Activated CD8-positive, alpha-beta memory T cell treated with anti-CD3 and anti-CD28 coated beads for 1 hour (primary cell): ENCODE results near the gene TMEM140.
"Not testable (repeated sequence)": the region's sequence is repeated elsewhere in the genome, so short reads cannot be mapped to it uniquely, and the experiment has no call there.

Source experiments
- DNase-seq, 2 donors: peaks; one replicate each; pipeline ENCODE4 v3.0.0-alpha.2; 2020; ENCODE audit warnings: low read depth in 1 of 2; ENCODE audit errors: extremely low read depth in 1 of 2

The TMEM140 gene

DNA sequence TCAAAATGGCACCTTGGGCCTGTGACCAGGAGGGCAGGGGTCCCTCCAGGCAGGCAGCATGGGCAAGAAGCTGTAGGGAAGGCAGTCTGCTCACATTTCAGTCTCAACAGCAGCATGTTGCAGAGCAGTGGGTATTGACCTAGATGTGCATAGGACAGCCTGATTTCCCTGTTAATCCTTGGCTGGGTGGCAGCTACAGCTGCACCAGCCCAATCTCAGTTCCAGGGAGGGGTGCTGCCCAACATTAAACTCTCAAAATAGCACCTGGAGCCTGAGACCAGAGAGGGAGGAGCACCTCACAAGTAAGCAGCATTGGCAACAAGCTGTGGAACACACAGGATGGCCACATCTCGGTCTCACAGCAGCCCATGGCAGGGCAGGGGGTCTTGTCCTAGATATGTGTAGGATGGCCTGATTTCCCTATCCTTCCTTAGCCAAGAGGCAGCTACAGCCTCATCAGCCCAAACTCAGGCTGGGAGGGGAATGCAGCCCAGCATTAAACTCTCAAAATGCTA, 10.3 kb downstream of the TMEM140 start:
- no peak for DNase-seq

DNA sequence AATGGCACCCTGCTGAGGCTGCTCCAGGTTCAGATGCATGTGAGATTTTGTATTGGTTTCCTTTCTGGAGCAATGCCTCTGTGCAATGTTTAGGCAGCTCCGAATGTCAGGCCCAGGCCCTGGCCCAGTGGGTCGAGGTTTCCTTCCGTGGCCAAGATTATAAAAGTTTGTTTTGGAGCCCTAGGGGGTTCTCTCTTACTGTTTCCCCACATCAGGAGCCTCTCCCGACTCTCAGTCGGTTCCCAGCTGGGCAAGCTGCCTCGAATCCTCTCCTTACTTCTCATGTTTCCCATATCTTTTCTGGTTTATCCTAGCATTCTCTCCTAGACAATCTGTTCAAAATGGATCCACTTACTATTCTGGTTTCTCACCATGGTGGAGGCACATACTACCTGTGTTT, 11.0 kb downstream of the TMEM140 start:
- DNase-seq = no peak

DNA sequence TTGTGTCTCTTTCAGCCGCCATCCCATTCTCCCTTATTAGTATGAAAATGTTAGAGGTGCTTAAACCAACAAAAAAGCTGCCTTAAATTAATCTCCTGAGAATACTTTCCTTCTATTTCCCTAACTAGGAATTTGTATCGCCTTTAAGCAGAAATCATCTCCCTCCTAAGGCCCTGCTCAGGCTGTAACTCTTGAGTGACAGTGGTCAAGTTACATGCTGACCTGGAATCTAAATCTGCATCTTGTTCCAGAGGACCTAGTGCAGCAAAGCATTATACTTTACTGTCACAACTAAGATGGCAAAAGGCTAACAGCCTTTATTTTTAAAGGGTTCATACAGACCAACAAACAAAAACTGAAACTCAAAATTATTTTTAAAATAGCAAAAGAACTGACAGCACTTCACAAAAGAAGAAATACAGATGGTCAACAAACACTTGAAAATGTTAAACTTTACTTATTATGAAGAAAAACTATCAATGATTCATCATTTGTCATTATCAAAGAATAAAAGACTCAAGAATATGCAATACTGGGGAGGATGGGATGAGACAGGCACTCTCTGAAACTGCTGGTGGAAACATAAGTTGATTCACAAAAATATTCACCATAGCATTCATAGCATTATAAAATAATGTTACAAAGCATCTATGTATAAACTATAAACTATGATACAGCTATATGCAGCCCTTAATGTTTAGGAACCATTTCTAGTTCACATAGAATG, 11.7 kb downstream of the TMEM140 start:
- no peak for DNase-seq

DNA sequence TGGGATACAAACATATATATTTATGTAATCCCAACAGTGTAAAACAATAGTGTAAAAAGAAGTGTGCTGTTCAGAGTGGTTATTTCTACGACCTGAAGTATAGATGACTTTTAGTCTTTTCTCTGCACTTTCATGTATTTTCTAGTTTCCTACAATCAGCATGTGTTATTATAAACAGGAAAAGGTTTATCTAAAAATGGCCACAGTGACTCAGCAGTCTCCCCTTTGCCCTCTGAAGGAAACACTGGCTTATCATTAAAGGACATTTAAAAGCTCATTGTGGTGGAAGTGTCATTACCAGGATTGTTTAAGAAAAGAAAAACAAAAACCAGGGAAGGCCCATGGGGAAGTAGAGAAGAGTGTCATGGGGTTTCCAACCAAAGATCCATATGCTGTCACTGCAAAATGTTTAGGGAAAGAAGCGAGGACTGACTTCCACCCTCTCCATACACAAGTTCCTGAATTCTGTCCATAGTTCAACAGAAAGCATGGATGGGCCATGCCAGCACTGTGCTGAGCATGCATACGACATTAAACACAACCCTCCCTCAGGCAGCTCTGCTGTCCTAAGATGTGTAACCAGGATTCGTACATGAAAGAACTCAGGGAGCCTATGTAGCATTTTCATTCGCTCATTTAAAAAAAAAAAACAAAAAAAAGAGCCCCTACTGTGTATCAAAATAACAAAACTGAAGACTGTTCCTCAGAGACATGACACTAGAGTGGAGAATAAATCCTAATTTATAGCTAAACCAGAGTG, 12.4 kb downstream of the TMEM140 start:
- no peak for DNase-seq

DNA sequence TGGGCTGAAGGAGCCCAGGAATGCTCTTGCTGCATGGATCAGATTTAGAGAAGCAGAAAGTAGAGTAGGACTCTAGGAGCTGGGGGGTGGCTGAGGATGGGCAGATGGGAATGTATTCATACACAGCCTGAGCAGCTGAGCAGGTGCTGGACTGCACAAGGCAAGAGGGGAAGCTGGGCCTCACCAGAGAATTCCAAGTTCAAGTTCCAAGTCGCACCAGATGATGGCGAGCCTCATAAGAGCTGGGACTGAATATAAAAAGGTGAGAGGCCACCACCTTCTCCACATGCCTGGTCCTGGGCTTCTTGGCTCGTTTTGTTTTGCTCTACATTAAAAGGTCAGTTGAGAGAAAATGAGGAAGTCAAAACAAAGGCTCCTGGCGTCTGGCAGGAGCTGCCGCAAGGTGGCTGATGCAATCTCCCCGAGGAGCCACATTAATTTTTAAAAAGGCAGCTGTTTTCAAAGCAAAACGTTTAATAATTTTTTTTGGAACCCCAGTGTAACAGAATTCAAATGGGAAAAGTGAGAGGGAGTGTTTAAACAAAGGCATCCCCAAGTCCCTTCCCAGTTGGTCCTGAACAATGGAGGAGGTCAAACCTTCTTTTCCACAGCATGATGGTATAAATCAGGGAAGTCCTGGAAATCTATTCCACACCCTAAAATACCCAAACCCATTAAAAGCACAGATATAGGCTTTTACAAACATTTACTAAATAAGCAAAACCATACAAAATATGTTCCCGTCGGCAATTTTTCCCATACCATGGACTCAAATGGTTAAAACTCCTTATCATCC, 13.2 kb downstream of the TMEM140 start:
- no peak for DNase-seq

DNA sequence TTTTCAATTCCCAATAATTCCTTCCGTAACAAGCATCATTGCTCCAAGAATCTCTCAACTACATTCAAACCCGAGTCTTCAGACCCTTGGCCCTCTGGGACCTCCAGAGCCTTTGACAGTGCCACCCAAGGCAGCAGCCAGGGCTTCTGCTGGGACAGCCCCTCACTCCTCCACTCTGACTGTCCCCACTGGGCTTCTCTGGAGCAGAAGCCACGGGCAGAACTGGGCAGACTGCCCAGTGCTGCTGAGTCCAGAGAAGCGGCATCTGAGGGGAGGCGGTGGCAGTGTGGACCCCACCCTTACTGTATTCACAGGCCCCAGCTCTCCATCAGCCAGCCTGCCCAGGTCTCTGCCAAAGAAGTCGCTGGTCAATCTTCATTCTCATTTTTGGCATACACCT, 13.8 kb downstream of the TMEM140 start:
- no peak for DNase-seq

DNA sequence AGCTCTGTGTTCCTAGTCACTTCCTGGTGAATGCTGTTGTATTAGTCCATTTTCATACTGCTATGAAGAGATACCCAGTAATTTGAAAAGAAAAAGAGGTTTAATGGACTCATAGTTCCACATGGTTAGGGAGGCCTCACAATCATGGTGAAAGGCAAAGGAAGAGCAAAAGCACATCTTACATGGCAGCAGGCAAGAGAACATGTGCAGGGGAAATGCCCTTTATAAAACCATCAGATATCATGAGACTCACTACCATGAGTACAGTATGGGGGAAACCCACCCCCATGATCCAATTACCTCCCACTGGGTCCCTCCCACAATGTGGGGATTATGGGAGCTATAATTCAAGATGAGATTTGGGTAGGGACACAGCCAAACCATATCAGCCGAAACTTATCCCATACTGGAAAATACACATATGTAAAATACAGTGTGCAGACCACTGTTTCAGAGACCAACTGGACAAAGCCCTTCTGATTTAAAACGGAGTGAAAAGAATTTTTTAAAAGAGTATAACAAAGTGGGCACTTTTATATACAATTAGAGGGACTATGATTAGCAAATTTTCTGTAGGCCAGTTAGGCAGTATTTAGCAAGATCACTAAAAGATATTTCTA, 14.6 kb downstream of the TMEM140 start:
- DNase-seq = no peak

DNA sequence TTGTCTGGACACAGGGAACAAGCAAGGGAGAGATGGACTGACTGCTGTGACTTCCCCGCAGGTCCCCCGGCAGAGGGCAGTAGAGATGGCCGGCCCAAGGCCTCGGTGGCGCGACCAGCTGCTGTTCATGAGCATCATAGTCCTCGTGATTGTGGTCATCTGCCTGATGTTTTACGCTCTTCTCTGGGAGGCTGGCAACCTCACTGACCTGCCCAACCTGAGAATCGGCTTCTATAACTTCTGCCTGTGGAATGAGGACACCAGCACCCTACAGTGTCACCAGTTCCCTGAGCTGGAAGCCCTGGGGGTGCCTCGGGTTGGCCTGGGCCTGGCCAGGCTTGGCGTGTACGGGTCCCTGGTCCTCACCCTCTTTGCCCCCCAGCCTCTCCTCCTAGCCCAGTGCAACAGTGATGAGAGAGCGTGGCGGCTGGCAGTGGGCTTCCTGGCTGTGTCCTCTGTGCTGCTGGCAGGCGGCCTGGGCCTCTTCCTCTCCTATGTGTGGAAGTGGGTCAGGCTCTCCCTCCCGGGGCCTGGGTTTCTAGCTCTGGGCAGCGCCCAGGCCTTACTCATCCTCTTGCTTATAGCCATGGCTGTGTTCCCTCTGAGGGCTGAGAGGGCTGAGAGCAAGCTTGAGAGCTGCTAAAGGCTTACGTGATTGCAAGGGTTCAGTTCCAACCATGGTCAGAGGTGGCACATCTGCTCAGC, 16.6 kb downstream of the TMEM140 start:
- DNase-seq = no peak

DNA sequence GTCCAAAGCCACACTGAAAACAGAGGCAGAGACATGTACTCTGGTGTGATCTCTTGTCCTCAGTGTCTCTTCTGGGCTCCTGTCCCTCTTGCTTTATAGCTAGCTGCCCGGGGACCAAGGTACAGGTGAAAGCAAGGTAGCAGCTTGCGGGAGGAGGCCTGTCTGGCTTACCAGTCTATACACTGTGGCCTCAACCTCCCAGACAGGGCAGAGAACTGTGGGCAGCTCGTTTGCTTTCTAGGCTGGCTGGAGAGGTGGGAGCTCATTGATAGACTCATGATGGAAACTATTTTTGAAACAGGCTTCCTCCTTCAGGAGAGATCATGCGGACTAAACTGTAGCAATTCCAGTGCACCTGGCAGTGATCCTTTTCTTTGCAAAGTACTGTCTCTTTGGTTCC, 18.0 kb downstream of the TMEM140 start:
- DNase-seq = no peak

DNA sequence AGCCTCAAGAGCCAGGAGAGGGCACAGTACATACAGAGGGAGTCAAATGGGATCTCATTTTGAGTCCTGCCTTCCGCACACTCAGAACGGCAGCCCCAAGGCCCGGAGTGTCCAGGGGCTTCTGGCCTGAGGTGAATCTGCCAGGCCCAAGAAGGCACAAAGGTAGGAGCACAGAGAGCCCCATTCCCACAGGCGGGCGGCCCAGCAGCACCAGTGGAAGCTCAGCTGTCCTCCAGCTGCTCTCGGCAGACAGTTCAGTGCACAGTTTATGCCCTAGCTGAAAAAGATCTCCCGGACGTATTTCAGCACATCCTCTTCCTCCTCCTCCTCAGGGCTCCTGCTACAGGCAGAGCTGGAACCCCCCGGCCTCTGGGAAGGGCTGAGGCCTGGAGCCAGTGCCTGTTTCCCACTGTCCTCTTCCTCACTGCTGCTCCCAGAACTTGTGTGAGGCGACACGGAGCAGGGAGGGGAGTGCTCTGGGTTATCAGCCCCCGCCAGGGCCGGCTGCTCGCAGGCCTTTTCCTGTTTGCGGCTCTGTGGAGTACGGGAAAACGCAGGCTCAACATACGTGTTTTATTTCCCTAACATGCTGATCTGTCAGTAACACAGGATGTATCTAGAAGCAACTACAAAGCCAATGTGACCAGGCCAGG, 18.6 kb downstream of the TMEM140 start:
- DNase-seq = no peak

DNA sequence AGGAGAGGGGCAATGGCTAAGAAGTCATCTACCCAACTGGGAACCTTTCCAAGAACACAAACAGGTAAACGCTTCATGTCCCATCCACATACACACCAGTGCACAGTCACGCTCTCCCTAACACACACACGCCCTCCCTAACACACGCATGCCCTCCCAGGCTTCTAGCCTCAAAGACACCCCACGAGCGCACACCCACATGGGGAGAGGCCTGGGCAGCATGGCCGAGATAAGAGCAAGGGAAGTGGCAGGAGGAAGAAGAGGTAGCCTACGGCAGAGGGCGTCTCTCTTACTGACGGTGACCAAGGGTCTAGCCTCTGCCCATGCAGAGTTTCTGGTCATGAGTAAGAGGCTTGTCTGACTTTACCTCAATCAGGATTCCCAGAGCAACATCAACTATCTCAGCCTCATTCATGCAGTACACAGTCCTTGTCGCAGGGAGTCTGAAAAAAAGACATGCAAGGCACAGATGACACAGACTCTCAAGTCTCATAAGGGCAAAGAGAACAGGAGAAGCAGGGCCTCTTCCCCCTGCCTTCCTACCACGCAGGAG, 19.6 kb downstream of the TMEM140 start:
- no peak for DNase-seq

DNA sequence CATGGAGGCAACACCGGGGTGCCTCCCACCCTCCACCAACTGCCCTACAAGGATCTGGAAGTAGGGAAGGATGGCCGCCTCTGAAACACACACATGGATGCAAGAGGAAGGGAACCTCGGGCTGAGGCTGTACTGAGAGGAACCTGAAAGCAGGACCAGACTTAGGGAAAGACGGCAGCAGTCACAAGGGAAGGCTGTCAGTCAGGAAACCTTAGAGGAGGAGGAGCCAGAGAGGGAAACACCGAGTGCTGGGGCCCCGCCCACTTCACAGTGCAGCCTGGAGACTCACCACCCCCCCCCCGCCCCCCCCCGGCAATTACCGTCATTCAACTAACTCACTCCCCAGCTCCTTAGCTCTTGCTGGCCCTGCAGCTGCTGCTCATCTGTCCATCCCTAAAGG, 20.1 kb downstream of the TMEM140 start:
- no peak for DNase-seq

DNA sequence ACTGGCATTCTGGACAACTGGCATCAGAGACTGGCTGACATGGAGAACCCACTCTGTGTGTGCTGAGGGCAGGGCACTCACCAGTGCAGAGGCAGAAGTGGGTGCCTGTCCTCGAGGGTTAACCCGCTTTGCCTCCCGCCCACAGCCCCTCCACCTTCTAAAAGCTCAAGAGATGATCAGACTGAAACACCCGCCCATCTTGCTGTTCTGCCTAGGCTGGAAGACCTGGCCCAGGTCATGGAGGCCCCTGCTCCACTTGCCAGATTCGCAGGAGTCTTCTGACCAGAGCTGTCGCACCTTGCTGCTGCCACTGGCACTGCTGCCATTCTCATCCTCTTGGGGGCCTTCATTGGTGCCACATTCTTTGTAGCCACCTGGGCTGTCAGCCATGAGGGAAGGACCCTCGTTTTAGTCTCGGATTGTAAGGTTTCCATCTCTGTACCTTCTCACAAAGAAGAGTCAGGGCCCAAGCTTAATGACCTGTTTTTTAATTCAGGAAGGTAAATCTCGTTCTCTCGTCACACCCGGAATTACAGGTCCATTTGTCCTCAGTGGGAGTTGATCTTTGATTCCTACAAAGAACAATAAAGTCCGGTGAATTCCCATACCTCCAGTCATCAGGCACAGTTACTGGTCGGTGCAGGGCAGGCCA, 20.7 kb downstream of the TMEM140 start:
- no peak for DNase-seq

DNA sequence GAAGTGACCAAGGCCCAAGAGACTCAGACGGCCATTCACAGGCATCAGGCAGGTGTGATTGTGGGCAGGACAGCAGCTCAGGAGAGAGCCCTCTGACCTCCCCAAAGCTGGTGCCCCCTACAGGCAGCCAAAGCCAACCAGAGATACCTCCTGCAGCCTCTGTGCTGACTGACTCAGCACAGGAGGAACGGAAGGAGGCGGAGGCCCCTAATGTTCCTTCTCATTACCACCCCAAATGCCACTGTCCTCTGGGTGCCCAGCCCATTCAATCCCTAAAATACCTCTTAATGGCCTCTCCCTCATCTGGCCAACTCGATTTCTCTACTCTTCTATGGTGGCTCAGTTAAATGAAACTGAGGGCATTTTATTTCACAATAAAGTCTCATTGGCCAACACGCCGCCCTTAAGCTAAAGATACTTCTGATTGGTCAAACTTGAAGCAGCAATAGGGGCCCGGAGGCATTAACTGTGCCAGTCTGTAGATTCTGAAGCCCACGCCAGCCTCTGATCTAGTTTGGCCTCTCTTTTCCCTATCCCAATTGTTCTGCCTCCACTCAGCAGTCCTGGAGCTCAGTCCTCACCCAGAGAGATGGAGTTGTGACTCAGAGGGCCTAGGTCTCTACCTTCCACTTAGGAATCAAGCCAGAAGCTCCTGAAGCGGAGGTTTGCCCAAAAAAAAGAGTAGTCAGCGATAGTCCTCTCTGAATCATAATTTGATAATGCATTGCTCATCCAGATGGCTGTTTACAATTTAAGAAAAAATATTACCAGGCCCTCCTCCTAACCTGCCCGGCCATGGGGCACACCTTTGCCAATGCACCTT, 21.5 kb downstream of the TMEM140 start:
- peak in 1 of 2 donors; percentile 27 for DNase-seq

DNA sequence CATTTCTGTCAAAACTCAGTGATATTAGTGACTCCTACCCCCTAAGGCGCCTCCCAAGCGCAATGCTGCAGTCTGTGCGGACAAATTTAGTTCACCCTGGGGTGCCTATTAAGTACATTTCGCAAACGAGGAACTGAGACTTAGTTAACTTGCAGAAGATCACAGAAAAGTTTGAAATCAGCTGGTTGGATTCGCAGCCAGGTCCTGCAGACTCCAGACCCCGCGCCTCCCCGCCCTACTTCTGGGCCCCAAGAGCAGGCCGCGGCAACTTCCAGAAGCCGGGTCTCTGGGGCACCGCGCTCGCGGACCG, 22.0 kb downstream of the TMEM140 start:
- DNase-seq = no peak

DNA sequence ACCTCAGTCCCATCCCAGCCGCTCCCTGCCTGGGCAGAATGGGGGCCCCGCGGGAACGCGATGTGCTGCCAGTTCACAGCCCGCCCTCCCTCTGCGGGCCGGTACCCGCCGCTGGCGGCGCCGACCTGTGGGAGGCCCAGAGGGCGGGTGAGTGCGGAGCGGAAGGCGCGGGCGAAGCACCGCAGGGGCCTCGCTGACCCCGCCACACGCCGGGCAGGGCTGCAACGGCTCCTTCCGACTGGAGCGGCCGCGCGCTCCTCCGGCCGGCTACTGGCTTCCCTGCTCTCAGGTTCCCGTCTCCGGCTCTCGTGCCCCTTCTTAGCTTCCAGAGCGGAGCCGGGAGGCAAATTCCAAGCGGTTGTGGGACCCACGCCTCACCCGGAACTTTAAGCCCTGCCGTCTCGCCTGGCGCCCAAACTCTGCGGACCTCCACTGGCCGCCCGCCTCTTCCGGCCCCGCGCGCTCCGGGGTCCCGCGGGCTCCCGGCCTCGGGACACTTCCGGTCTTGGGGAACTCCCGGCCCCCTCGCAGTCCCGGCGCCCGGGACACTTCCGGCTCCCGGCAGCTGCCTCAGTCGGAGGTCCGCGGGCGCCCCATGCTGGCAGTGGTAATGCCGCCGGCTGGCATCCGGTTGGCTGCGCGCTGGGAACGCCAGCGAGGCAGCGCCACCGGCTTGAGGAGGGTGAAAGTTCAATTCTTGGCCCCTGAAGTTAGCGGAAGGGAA, 22.6 kb downstream of the TMEM140 start, which contains the start of gene CYREN:
Gene CYREN (minus strand): TSS at position 434 of the 724 bp plus-strand sequence. CDS start 1,785 bp downstream, outside the sequence.
- peak; percentile 63 to 86 for DNase-seq

DNA sequence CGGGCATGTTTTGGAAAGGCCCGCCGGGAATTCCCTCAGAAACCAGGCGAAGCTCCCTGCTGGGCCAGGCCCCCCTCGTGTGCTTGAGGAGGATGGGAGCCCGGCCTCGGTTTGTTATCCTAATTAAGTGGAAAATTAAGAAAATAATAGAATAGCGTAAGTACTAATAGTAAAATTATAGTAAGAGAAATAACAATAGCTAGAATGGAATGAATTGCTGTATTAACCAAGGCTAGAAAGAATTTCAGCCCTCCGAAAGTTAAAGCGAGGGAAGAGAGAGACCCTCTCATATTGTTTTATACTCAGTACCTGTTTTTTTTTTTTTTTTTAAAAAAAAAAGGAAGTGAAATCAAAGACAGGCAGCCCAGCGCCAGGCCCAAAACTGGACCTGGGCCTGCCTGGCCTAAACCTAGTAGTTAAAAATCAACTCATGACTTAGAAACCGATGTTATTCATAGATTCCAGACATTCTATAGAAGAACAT, 23.2 kb downstream of the TMEM140 start:
- DNase-seq = not testable (repeated sequence)
